GM06990 (cell line): ENCODE data around the gene MEF2C.
A peak's percentile ranks its signal among the peaks of the same experiment; 100 is the strongest.

Experiments
- DNase-seq: peaks from one replicate; pipeline ENCODE4 v3.0.0-alpha.2; 2011; ENCODE audit not compliant: insufficient read length; ENCODE audit errors: extremely low read depth
- H3K27me3 ChIP-seq: replicated peaks from 2 replicates; pipeline ENCODE4 v1.6.0; 2011; ENCODE audit warnings: low read length; ENCODE audit not compliant: control insufficient read depth, insufficient read depth
- H3K36me3 ChIP-seq: 2 replicates; pipeline ENCODE4 v1.5.1; 2011; ENCODE audit warnings: low read length; ENCODE audit not compliant: control insufficient read depth, insufficient read depth
- H3K4me3 ChIP-seq: replicated peaks from 2 replicates; pipeline ENCODE4 v1.5.1; 2011; ENCODE audit warnings: low read depth, mild to moderate bottlenecking, control low read depth, low read length
- TF ChIP-seq, protein P1 (sequence below): IDR thresholded peaks from 2 replicates; pipeline ENCODE4 v1.5.1; 2011; ENCODE audit warnings: low read length, control low read depth, mild to moderate bottlenecking, inconsistent platforms; ENCODE audit not compliant: insufficient read depth, poor library complexity, severe bottlenecking

Gene MEF2C

DNA sequence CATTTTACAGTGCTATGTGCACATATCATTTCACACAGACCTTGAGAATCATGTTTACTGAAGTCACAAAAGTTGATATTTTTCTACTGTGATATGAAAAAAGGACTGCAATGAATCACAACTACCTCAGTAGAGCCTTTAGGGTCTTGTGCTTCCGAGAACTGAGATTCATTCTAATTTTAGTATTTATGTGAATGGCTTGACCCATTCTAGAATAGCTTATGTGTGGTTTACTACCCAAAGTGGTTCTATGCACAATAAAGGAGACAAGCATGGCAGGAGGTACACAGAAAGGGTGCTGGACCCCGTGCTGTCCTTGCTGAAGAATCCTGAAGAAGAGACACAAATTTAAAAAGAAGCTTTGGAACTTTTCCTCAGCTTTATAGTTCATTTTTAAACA, 28.2 kb downstream of the MEF2C start:
- Histone ChIP-seq H3K4me3 (no peak overlapping the region), H3K36me3 (peaks cover 9% of the 10 kb centered on the region), H3K27me3 (no peaks in the 10 kb centered on the region)
- no peak for DNase-seq
- TF ChIP-seq, protein P1, sequence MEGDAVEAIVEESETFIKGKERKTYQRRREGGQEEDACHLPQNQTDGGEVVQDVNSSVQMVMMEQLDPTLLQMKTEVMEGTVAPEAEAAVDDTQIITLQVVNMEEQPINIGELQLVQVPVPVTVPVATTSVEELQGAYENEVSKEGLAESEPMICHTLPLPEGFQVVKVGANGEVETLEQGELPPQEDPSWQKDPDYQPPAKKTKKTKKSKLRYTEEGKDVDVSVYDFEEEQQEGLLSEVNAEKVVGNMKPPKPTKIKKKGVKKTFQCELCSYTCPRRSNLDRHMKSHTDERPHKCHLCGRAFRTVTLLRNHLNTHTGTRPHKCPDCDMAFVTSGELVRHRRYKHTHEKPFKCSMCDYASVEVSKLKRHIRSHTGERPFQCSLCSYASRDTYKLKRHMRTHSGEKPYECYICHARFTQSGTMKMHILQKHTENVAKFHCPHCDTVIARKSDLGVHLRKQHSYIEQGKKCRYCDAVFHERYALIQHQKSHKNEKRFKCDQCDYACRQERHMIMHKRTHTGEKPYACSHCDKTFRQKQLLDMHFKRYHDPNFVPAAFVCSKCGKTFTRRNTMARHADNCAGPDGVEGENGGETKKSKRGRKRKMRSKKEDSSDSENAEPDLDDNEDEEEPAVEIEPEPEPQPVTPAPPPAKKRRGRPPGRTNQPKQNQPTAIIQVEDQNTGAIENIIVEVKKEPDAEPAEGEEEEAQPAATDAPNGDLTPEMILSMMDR: no peak

DNA sequence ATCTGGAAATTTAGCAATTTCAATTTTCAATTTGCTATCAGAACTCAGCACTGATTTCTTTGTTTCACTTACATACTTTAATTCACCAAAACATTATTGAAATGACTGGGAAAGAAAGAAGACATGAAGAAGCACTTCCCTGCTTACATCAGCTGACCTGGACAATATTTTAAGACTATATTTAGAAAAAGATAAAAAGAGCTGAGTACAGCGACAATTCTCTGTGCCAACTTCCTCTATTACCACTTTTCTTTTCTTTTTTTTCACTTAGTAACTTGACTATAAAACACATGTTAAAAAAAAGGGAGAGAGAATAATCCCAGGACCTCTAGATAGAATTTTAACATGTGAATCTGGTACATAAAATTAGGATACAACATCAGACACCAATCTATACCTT, 35.6 kb downstream of the MEF2C start:
- H3K4me3 ChIP-seq: no peak overlapping the region
- TF ChIP-seq, protein P1: no peak
- no peak for DNase-seq
- no peaks in the 10 kb centered on the region for H3K27me3 ChIP-seq
- H3K36me3 ChIP-seq: no peaks in the 10 kb centered on the region; the same call in 1 of the 2 replicates

DNA sequence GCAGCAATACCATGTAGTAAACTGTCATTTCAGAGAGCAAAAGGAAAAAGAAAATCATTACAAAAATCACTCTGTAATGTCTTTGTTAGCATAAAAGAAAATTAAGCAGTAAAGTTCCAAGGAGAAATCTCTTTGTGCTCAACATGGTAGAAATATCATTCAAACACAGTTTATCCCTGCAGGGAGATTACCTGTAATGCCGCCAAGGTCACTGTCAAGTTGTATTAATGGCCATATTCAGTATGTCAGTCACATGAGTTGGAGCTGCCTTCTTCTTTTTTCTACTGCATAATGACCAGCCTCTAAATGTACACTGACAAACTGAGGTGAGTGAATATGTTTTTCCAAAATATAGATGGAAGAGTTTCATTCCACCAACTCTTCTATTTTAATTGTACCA, 36.5 kb downstream of the MEF2C start:
- Histone ChIP-seq H3K36me3 (no peaks in the 10 kb centered on the region; the same call in 1 of the 2 replicates), H3K27me3 (no peaks in the 10 kb centered on the region), H3K4me3 (no peak overlapping the region)
- DNase-seq: no peak
- TF ChIP-seq, protein P1: no peak

GRCh38 chr5:88845081-88845697, 37.8 kb downstream of the MEF2C start:
- TF ChIP-seq, protein P1: no peak
- Histone ChIP-seq H3K27me3 (no peaks in the 10 kb centered on the region), H3K4me3 (no peak overlapping the region), H3K36me3 (no peaks in the 10 kb centered on the region; the same call in 1 of the 2 replicates)
- DNase-seq: peak; percentile 76

DNA sequence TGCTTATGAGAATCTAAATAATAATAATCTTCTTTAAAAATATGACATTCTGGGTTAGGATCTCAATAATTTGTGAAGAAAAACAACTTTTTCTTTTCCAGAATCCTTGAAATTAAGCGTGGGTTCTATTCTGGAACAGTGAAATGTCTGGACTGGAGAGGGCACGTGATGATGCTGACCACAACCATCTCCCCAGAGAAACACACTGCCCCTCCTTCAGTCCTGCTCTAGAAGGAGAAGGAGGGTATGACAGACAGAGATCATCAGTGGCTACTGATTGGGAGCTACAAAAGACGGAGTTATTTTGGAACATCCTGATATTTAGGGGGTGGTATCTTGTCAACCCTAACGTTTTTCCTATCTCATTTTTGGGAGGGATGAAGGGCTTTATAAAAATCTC, 40.2 kb downstream of the MEF2C start:
- no peaks in the 10 kb centered on the region for H3K36me3 ChIP-seq
- no peaks in the 10 kb centered on the region for H3K27me3 ChIP-seq
- H3K4me3 ChIP-seq: no peak overlapping the region
- TF ChIP-seq, protein P1: no peak
- no peak for DNase-seq

- Histone ChIP-seq H3K4me3 (no peak overlapping the region), H3K36me3 (no peaks in the 10 kb centered on the region), H3K27me3 (no peaks in the 10 kb centered on the region)
- DNase-seq: no peak
- TF ChIP-seq, protein P1: no peak
Measured at GRCh38 chr5:88841212-88841611, 41.8 kb downstream of the MEF2C start.
